Retinal pigment epithelial cell (primary cell): ENCODE results near the gene WASHC4.

Source experiments
- DNase-seq: peaks from one replicate; pipeline ENCODE4 v3.0.0-alpha.2; 2010; ENCODE audit warnings: low read depth
- H3K4me3 ChIP-seq: 2 replicates; pipeline ENCODE4 v1.5.1; 2011; ENCODE audit warnings: mild to moderate bottlenecking, low read length, control low read depth, moderate library complexity
- CTCF ChIP-seq: conservative IDR thresholded peaks from 2 replicates; pipeline ENCODE4 v1.5.1; 2011; ENCODE audit warnings: low read depth, low read length, control low read depth, inconsistent platforms

WASHC4 gene

GRCh38 chr12:105107494-105108371 lies at the start of gene WASHC4:
Gene WASHC4, plus strand, starts transcription at chr12:105107731. Its CDS starts 70 bp downstream, at chr12:105107801.
- peak; percentile 59 for DNase-seq
- peak within 1 kb of the TSS; percentile 82 for H3K4me3 ChIP-seq
- no peak for TF ChIP-seq CTCF

- H3K4me3 ChIP-seq, result no peak overlapping the region
- no peak for TF ChIP-seq CTCF
- no peak for DNase-seq
Observed at GRCh38 chr12:105060715-105061378, 46.7 kb upstream of the WASHC4 start.

- no peak for TF ChIP-seq CTCF
- H3K4me3 ChIP-seq, result no peak overlapping the region
- DNase-seq, result no peak
Observed at GRCh38 chr12:105064564-105065178, 42.9 kb upstream of the WASHC4 start.

GRCh38 chr12:105067511-105068031 lies 40.0 kb upstream of the WASHC4 start:
- H3K4me3 ChIP-seq, result no peak overlapping the region
- DNase-seq, result no peak
- no peak for TF ChIP-seq CTCF

- DNase-seq, result no peak
- no peak overlapping the region for H3K4me3 ChIP-seq
Observed at GRCh38 chr12:105069936-105070702, 37.4 kb upstream of the WASHC4 start.

More at GRCh38 chr12:105069936-105070702, 37.4 kb upstream of the WASHC4 start:
- TF ChIP-seq CTCF, result no peak
